Liver (tissue), 9 donors: ENCODE data around the gene FGD5. TPM values are rescaled to one million over a fixed set of nuclear protein-coding genes. Genes with fewer than 3 reads are reported as not detected.

Experiments
- DNase-seq: peaks from one replicate; pipeline ENCODE4 v3.0.0-alpha.2; 2017; ENCODE audit warnings: low spot score
- H3K27ac ChIP-seq, 2 donors: one replicate each; pipeline ENCODE4 v1.7.0; 2013; ENCODE audit warnings: inconsistent platforms in 2 of 2, low read length in 2 of 2, control low read depth in 1 of 2, low read depth in 1 of 2, mild to moderate bottlenecking in 1 of 2
- H3K27me3 ChIP-seq, 4 donors: one replicate each; pipeline versions ENCODE4 v1.6.1 to v1.7.0; 2013; ENCODE audit warnings: low read length in 3 of 4, inconsistent platforms in 1 of 4, mild to moderate bottlenecking in 1 of 4, moderate library complexity in 1 of 4; ENCODE audit not compliant: control insufficient read depth in 4 of 4, insufficient read depth in 4 of 4
- H3K36me3 ChIP-seq, 4 donors: one replicate each; pipeline versions ENCODE4 v1.6.1 to v1.7.0; 2013; ENCODE audit warnings: low read length in 3 of 4, mild to moderate bottlenecking in 3 of 4, low read depth in 1 of 4, moderate library complexity in 1 of 4; ENCODE audit not compliant: control insufficient read depth in 4 of 4, insufficient read depth in 3 of 4
- H3K4me1 ChIP-seq, 4 donors: one replicate each; pipeline versions ENCODE4 v1.6.1 to v1.7.0; 2013; ENCODE audit warnings: low read length in 3 of 4, mild to moderate bottlenecking in 3 of 4, moderate library complexity in 1 of 4; ENCODE audit not compliant: control insufficient read depth in 4 of 4, insufficient read depth in 4 of 4
- H3K4me3 ChIP-seq, 3 donors: one replicate each; pipeline versions ENCODE4 v1.6.1 to v1.7.0; 2013; ENCODE audit warnings: low read length in 3 of 3, control low read depth in 1 of 3, low read depth in 1 of 3, mild to moderate bottlenecking in 1 of 3
- H3K9ac ChIP-seq, 2 donors: one replicate each; pipeline ENCODE4 v1.7.0; 2013; ENCODE audit warnings: low read length in 2 of 2, mild to moderate bottlenecking in 2 of 2, moderate library complexity in 2 of 2, control low read depth in 1 of 2, low read depth in 1 of 2
- H3K9me3 ChIP-seq, 4 donors: one replicate each; pipeline versions ENCODE4 v1.6.1 to v1.7.0; 2013; ENCODE audit warnings: low read length in 3 of 4; ENCODE audit not compliant: control insufficient read depth in 4 of 4
- ATF3 ChIP-seq: IDR thresholded peaks from 2 replicates; pipeline ENCODE4 v1.6.1; 2016; ENCODE audit warnings: antibody characterized with exemption
- CTCF ChIP-seq: fragments of 150-350 bp; IDR thresholded peaks from 2 replicates; pipeline ENCODE4 v1.5.1; 2017; ENCODE audit warnings: improper control_type of control experiment, low read depth, low read length; ENCODE audit not compliant: missing input control
- EGR1 ChIP-seq, 2 donors: IDR thresholded peaks; 2 replicates each; pipeline ENCODE4 v1.6.1; 2016 to 2018; ENCODE audit warnings: antibody characterized with exemption in 2 of 2, low read depth in 2 of 2
- FOXA1 ChIP-seq: IDR thresholded peaks from 2 replicates; pipeline ENCODE4 v1.6.1; 2016; ENCODE audit warnings: antibody characterized with exemption
- FOXA2 ChIP-seq: IDR thresholded peaks from 2 replicates; pipeline ENCODE4 v1.6.1; 2016; ENCODE audit warnings: antibody characterized with exemption
- GABPA ChIP-seq, 2 donors: IDR thresholded peaks in 1 of 2; conservative IDR thresholded peaks in 1 of 2; 2 replicates each; pipeline ENCODE4 v1.6.1; 2016; ENCODE audit warnings: antibody characterized with exemption in 2 of 2, mild to moderate bottlenecking in 1 of 2, moderate library complexity in 1 of 2
- HNF4A ChIP-seq, 2 donors: conservative IDR thresholded peaks; 2 replicates each; pipeline ENCODE4 v1.6.1; 2016; ENCODE audit warnings: antibody characterized with exemption in 2 of 2, mild to moderate bottlenecking in 2 of 2
- HNF4G ChIP-seq: IDR thresholded peaks from 2 replicates; pipeline ENCODE4 v1.6.1; 2016; ENCODE audit warnings: antibody characterized with exemption
- JUND ChIP-seq, 2 donors: IDR thresholded peaks; 2 replicates each; pipeline ENCODE4 v1.6.1; 2016; ENCODE audit warnings: antibody characterized with exemption in 2 of 2
- MAX ChIP-seq: IDR thresholded peaks from 2 replicates; pipeline ENCODE4 v1.6.1; 2016; ENCODE audit warnings: antibody characterized with exemption
- NR2F2 ChIP-seq: IDR thresholded peaks from 2 replicates; pipeline ENCODE4 v1.6.1; 2016; ENCODE audit warnings: antibody characterized with exemption
- RAD21 ChIP-seq, 2 donors: IDR thresholded peaks; 2 replicates each; pipeline ENCODE4 v1.6.1; 2016; ENCODE audit warnings: antibody characterized with exemption in 2 of 2, mild to moderate bottlenecking in 2 of 2
- REST ChIP-seq: IDR thresholded peaks from 2 replicates; pipeline ENCODE4 v1.6.1; 2016; ENCODE audit warnings: antibody characterized with exemption, mild to moderate bottlenecking
- SP1 ChIP-seq: IDR thresholded peaks from 2 replicates; pipeline ENCODE4 v1.6.1; 2018; ENCODE audit warnings: antibody characterized with exemption, mild to moderate bottlenecking
- TAF1 ChIP-seq: conservative IDR thresholded peaks from 2 replicates; pipeline ENCODE4 v1.6.1; 2016; ENCODE audit warnings: antibody characterized with exemption, mild to moderate bottlenecking
- YY1 ChIP-seq: IDR thresholded peaks from 2 replicates; pipeline ENCODE4 v1.6.1; 2016; ENCODE audit warnings: antibody characterized with exemption, mild to moderate bottlenecking
- ZBTB33 ChIP-seq: IDR thresholded peaks from 2 replicates; pipeline ENCODE4 v1.6.1; 2016; ENCODE audit warnings: antibody characterized with exemption
- WGBS: extraction: QIAGEN DNeasy Blood & Tissue Kit; methylation state at CpG from one replicate; pipeline ENCODE4 v1.1.7; 2013; 5-methylcytosine and 5-hydroxymethylcytosine counted together
- polyA plus RNA-seq, 2 donors: library from polyadenylated mRNA; stranded (reverse) in 1 of 2; unstranded in 1 of 2; fragments of 200-250 nt in 1 of 2; fragments of >200 nt in 1 of 2; fragmentation: Nextera tagmentation in 1 of 2; extraction: Ambion mirVana in 1 of 2; gene quantifications; one replicate each; pipeline versions ENCODE4 v1.2.1 to v1.2.3, GENCODE V29; 2013 to 2015
- total RNA-seq, 2 donors: library from RNA; depleted of rRNA; stranded (reverse); fragments of >200 nt; gene quantifications; one replicate each; pipeline ENCODE4 v1.2.3, GENCODE V29; 2014
- donor health status: healthy.
- donor health status: healthy.
- donor health status: healthy.
- donor health status: healthy.
- donor health status: healthy.

FGD5 gene
- total and polyA plus RNA-seq, 4 donors: 2.0 to 6.3 (median 3.1) TPM

GRCh38 chr3:14909250-14909649, 90.5 kb downstream of the FGD5 start:
- H3K9ac ChIP-seq: no peak overlapping the region
- H3K4me1 ChIP-seq: peaks cover 1 to 6% (median 3%) of the 10 kb centered on the region in 4 donors
- H3K27ac ChIP-seq: no peak overlapping the region
- no peak for DNase-seq
- H3K9me3 ChIP-seq: peaks cover 0 to 5% (median 0%) of the 10 kb centered on the region in 4 donors
- H3K36me3 ChIP-seq: no peaks in the 10 kb centered on the region
- 81% methylated on average over 5 of the region's 5 CpGs for WGBS
- no peak for TF ChIP-seq TAF1
- TF ChIP-seq HNF4G: no peak
- no peak for TF ChIP-seq ATF3
- TF ChIP-seq HNF4A (conservative IDR thresholded peaks at IDR 0.05): no peak
- TF ChIP-seq CTCF: no peak
- TF ChIP-seq FOXA2: no peak
- no peak for TF ChIP-seq NR2F2
- TF ChIP-seq MAX: no peak
- no peak for TF ChIP-seq EGR1 (IDR thresholded peaks at IDR 0.05; ENCODE audit: low read depth in 2 of 2)
- H3K4me3 ChIP-seq: no peak overlapping the region
- no peaks in the 10 kb centered on the region for H3K27me3 ChIP-seq

GRCh38 chr3:14911651-14912050, 92.9 kb downstream of the FGD5 start:
- Histone ChIP-seq H3K27me3 (no peaks in the 10 kb centered on the region), H3K36me3 (no peaks in the 10 kb centered on the region), H3K27ac (no peak overlapping the region), H3K4me1 (peaks cover 6 to 24% (median 16%) of the 10 kb centered on the region in 4 donors), H3K9me3 (no peaks in the 10 kb centered on the region), H3K4me3 (no peak overlapping the region), H3K9ac (no peak overlapping the region)
- DNase-seq: no peak
- TF ChIP-seq YY1: no peak
- no peak for TF ChIP-seq GABPA (IDR thresholded peaks at IDR 0.05 in 1 of 2, conservative IDR thresholded peaks at IDR 0.05 in 1 of 2)
- TF ChIP-seq SP1: no peak
- no peak for TF ChIP-seq MAX
- TF ChIP-seq FOXA1: no peak
- TF ChIP-seq RAD21 (IDR thresholded peaks at IDR 0.05): no peak
- no peak for TF ChIP-seq HNF4G
- no peak for TF ChIP-seq JUND (IDR thresholded peaks at IDR 0.05)
- no peak for TF ChIP-seq NR2F2
- TF ChIP-seq EGR1 (IDR thresholded peaks at IDR 0.05; ENCODE audit: low read depth in 2 of 2): no peak
- no peak for TF ChIP-seq FOXA2
- no peak for TF ChIP-seq ZBTB33
- no peak for TF ChIP-seq REST
- 93% methylated on average over 11 of the region's 11 CpGs for WGBS
